A549 (cell line): ENCODE results near the gene VIPR2. TPM values are rescaled to one million over a fixed set of nuclear protein-coding genes. Genes with fewer than 3 reads are reported as not detected.

Source experiments
- ATAC-seq, 2 experiments: fragments of 200-7000 bp in 1 of 2; fragments of >200 bp in 1 of 2; cut with Nextera tagmentation in 1 of 2; cut with Tn5 transposase in 1 of 2; 3 replicates each; pipeline versions ENCODE4 v1.8.0 to v1.9.1; 2018 to 2020; ENCODE audit warnings: mild to moderate bottlenecking in 1 of 2, moderate library complexity in 1 of 2
- CTCF ChIA-PET: fragments of 300-600 bp; sonication (Branson Sonifier 250); formaldehyde crosslinking; extraction: SDS; loops from one replicate; lab custom pipeline; 2021; ENCODE audit warnings: antibody characterized with exemption, inconsistent platforms; lab: Yijun Ruan, JAX
- POLR2A ChIA-PET: fragments of 350-600 bp; formaldehyde crosslinking; extraction: SDS; loops from one replicate; lab custom pipeline; 2021; ENCODE audit warnings: antibody characterized with exemption, inconsistent platforms; lab: Yijun Ruan, JAX
- DNase-seq, 2 experiments: peaks; one replicate each; pipeline versions ENCODE4 v3.0.0 to v3.0.0-alpha.2; 2011 to 2016; ENCODE audit warnings: low read depth in 1 of 2, low spot score in 1 of 2
- FAIRE-seq: peaks from 2 replicates; lab custom pipeline; 2011; peaks lifted over from hg19 to GRCh38; lab: Jason Lieb, UNC
- H3K27ac ChIP-seq, 2 experiments: fragments of >200 bp; sonication (Bioruptor Twin); formaldehyde crosslinking; 3 replicates each; pipeline ENCODE4 v1.5.1; 2016 to 2017
- H3K4me1 ChIP-seq: fragments of >200 bp; sonication (Bioruptor Twin); formaldehyde crosslinking; 3 replicates; pipeline ENCODE4 v1.6.1; 2016
- H3K4me2 ChIP-seq: fragments of >200 bp; sonication (Bioruptor Twin); formaldehyde crosslinking; 3 replicates; pipeline ENCODE4 v1.6.1; 2016
- H3K4me3 ChIP-seq: fragments of >200 bp; sonication (Bioruptor Twin); formaldehyde crosslinking; 3 replicates; pipeline ENCODE4 v1.5.1; 2016
- H3K9me3 ChIP-seq: fragments of >200 bp; sonication (Bioruptor Twin); formaldehyde crosslinking; 3 replicates; pipeline ENCODE4 v1.6.1; 2016
- BCL3 ChIP-seq: fragments of >200 bp; sonication (Bioruptor Twin); formaldehyde crosslinking; IDR thresholded peaks from 3 replicates; pipeline ENCODE4 v1.6.1; 2016
- CBX2 ChIP-seq: fragments of 200-600 bp; sonication (generic); IDR thresholded peaks from 2 replicates; pipeline ENCODE4 v1.6.1; 2016; ENCODE audit warnings: low read depth, mild to moderate bottlenecking, borderline replicate concordance
- CEBPB ChIP-seq, 2 experiments: fragments of >200 bp in 1 of 2; sonication (Bioruptor Twin) in 1 of 2; formaldehyde crosslinking in 1 of 2; IDR thresholded peaks; 2 replicates each; pipeline ENCODE4 v1.6.1; 2012 to 2016
- E2F6 ChIP-seq: IDR thresholded peaks from 2 replicates; pipeline ENCODE4 v1.6.1; 2012; ENCODE audit warnings: low read depth, borderline replicate concordance
- EP300 ChIP-seq, 2 experiments: fragments of >200 bp; sonication (Bioruptor Twin); formaldehyde crosslinking; IDR thresholded peaks; 2 replicates in 1 of 2; 3 replicates in 1 of 2; pipeline ENCODE4 v1.6.1; 2016 to 2017
- ESRRA ChIP-seq: fragments of 150-350 bp; IDR thresholded peaks from 2 replicates; pipeline ENCODE4 v1.6.1; 2014; ENCODE audit warnings: mild to moderate bottlenecking, low read length, borderline replicate concordance
- FOSL2 ChIP-seq, 2 experiments: fragments of 450-650 bp in 1 of 2; fragments of >200 bp in 1 of 2; sonication (Bioruptor Twin) in 1 of 2; formaldehyde crosslinking; IDR thresholded peaks; 2 replicates each; pipeline versions ENCODE4 v1.5.0 to v1.6.1; 2016 to 2020; ENCODE audit warnings: mild to moderate bottlenecking in 1 of 2, moderate library complexity in 1 of 2
- GATA3 ChIP-seq: IDR thresholded peaks from 2 replicates; pipeline ENCODE4 v1.6.1; 2012; ENCODE audit warnings: borderline replicate concordance
- HOXB5 ChIP-seq: fragments of 250-450 bp; sonication (Bioruptor Pico); IDR thresholded peaks from 2 replicates; pipeline ENCODE4 v1.5.0; 2020; ENCODE audit warnings: mild to moderate bottlenecking, moderate library complexity
- JUN ChIP-seq, 2 experiments: fragments of >200 bp; sonication (Bioruptor Twin); formaldehyde crosslinking; IDR thresholded peaks; 2 replicates in 1 of 2; 3 replicates in 1 of 2; pipeline ENCODE4 v1.6.1; 2016 to 2017
- JUNB ChIP-seq: fragments of >200 bp; sonication (Bioruptor Twin); formaldehyde crosslinking; IDR thresholded peaks from 2 replicates; pipeline ENCODE4 v1.6.1; 2016
- MAFK ChIP-seq: fragments of 450-650 bp; IDR thresholded peaks from 2 replicates; pipeline ENCODE4 v1.6.1; 2014; ENCODE audit not compliant: partially characterized antibody
- MAX ChIP-seq: IDR thresholded peaks from 2 replicates; pipeline ENCODE4 v1.6.1; 2012
- MAZ ChIP-seq: fragments of 150-350 bp; IDR thresholded peaks from 2 replicates; pipeline ENCODE4 v1.6.1; 2014; ENCODE audit warnings: antibody characterized with exemption, low read depth, low read length, borderline replicate concordance
- MYC ChIP-seq: IDR thresholded peaks from 2 replicates; pipeline ENCODE4 v1.6.1; 2012; ENCODE audit warnings: mild to moderate bottlenecking, inconsistent platforms, low read length, improper control_type of control experiment, borderline replicate concordance
- PBX3 ChIP-seq: IDR thresholded peaks from 2 replicates; pipeline ENCODE4 v1.6.1; 2012
- RAD21 ChIP-seq, 2 experiments: fragments of >200 bp in 1 of 2; sonication (Bioruptor Twin) in 1 of 2; formaldehyde crosslinking in 1 of 2; IDR thresholded peaks in 1 of 2; conservative IDR thresholded peaks in 1 of 2; 2 replicates in 1 of 2; 3 replicates in 1 of 2; pipeline ENCODE4 v1.6.1; 2012 to 2018; ENCODE audit warnings: inconsistent platforms in 1 of 2
- RNF2 ChIP-seq: fragments of 200-600 bp; sonication (generic); IDR thresholded peaks from 2 replicates; pipeline ENCODE4 v1.6.1; 2016; ENCODE audit warnings: low read depth, mild to moderate bottlenecking, antibody characterized with exemption, moderate library complexity, borderline replicate concordance
- SMC3 ChIP-seq: fragments of >200 bp; sonication (Bioruptor Twin); formaldehyde crosslinking; IDR thresholded peaks from 3 replicates; pipeline ENCODE4 v1.6.1; 2018; ENCODE audit warnings: inconsistent platforms
- TP53 ChIP-seq: fragments of 250-450 bp; sonication (Bioruptor Pico); IDR thresholded peaks from 2 replicates; pipeline ENCODE4 v1.5.0; 2021; ENCODE audit warnings: mild to moderate bottlenecking, moderate library complexity
- WGBS: methylation state at CpG from one replicate; pipeline ENCODE4 v1.1.6; 2017; ENCODE audit errors: missing lambda C conversion rate; 5-methylcytosine and 5-hydroxymethylcytosine counted together
- polyA plus RNA-seq, 4 experiments: library from polyadenylated mRNA; depleted of rRNA in 3 of 4; stranded (reverse); fragments of >200 nt; fragmentation: RNase III in 1 of 4; extraction: RNeasy Plus Mini Kit Qiagen cat#74134 plus additional on column Dnase treatment in 1 of 4; gene quantifications; 2 replicates in 3 of 4; 3 replicates in 1 of 4; pipeline ENCODE4 v1.2.3, GENCODE V29; 2011 to 2017
- TF ChIP-seq, protein P1 (sequence below): fragments of >200 bp; sonication (Bioruptor Twin); formaldehyde crosslinking; IDR thresholded peaks from 2 replicates; pipeline ENCODE4 v1.6.1; 2016

VIPR2 gene
- polyA plus RNA-seq, 2 of the 4 experiments (the other 2 are of a cell fraction) = not detected

DNA sequence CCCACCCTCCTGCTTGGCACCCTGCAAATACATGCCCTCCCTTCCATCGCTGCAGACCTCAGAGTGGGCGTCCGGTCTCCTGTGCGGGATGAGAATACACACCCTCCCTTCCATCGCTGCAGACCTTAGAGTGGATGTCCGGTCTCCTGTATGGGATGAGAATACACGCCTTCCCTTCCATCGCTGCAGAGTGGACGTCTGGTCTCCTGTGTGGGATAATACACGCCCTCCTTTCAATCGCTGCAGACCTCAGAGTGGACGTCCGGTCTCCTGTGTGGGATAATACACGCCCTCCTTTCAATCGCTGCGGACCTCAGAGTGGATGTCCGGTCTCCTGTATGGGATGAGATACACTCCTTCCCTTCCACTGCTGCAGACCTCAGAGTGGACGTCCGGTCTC is 128.1 kb downstream of the VIPR2 start:
- DNase-seq (no peak), FAIRE-seq (no peak), ATAC-seq (no peak)
- peak overlapping the region; percentile 94 to 97 for H3K27ac ChIP-seq
- no peaks in the 10 kb centered on the region for H3K9me3 ChIP-seq
- POLR2A ChIA-PET = no interaction called here
- no peak for TF ChIP-seq CBX2
- TF ChIP-seq GATA3 = no peak
- WGBS = 91% methylated on average over 18 of the region's 19 CpGs
- H3K4me3 ChIP-seq = no peak overlapping the region
- peaks cover 67% of the 10 kb centered on the region for H3K4me1 ChIP-seq
- peak overlapping the region; percentile 77; the same call in 2 of the 3 replicates for H3K4me2 ChIP-seq
- CTCF ChIA-PET = interaction anchor here (1.0 kb wide), 1 partner anchor 9 kb away, joined by 3 read pairs; no protein-coding TSS in a partner anchor

- no peaks in the 10 kb centered on the region for H3K9me3 ChIP-seq
- WGBS = 15% methylated on average over 22 of the region's 24 CpGs
- H3K27ac ChIP-seq = peak overlapping the region; percentile 94 to 97
- no peak overlapping the region for H3K4me3 ChIP-seq
- ChIA-PET POLR2A (no interaction called here), CTCF (interaction anchor here (1.0 kb wide), 1 partner anchor 8 kb away, joined by 3 read pairs; no protein-coding TSS in a partner anchor)
- TF ChIP-seq, protein P1, sequence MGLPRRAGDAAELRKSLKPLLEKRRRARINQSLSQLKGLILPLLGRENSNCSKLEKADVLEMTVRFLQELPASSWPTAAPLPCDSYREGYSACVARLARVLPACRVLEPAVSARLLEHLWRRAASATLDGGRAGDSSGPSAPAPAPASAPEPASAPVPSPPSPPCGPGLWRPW = 0 out of 2 replicates have a peak, but pooled peaks have one; percentile 18
- peak; percentile 47 to 85; a peak in 3 of 4 replicates for TF ChIP-seq CEBPB (IDR thresholded peaks at IDR 0.05)
- peak; percentile 78 for TF ChIP-seq MAX
- no peak for TF ChIP-seq TP53
- peak; percentile 26; the same call in 1 of the 2 replicates for TF ChIP-seq FOSL2 (IDR thresholded peaks at IDR 0.05)
- peak; percentile 29; the same call in 1 of the 2 replicates for TF ChIP-seq FOSL2 (CRISPR knock-in tag; IDR thresholded peaks at IDR 0.05)
- TF ChIP-seq MAZ = no peak
- peak; percentile 68 for TF ChIP-seq MAFK
- peak in 1 of 2 experiments; percentile 46; a peak in 2 of 5 replicates for TF ChIP-seq RAD21 (conservative IDR thresholded peaks at IDR 0.05 in 1 of 2, IDR thresholded peaks at IDR 0.05 in 1 of 2)
- peak; percentile 82; the same call in 2 of the 3 replicates for TF ChIP-seq BCL3
- TF ChIP-seq GATA3 = peak; percentile 75
- TF ChIP-seq SMC3 = peak; percentile 39; the same call in 2 of the 3 replicates
- peak; percentile 88 to 94 for TF ChIP-seq EP300 (IDR thresholded peaks at IDR 0.05)
- peak; percentile 41; the same call in 1 of the 2 replicates for TF ChIP-seq JUNB
- TF ChIP-seq HOXB5 (CRISPR knock-in tag) = no peak
- no peak for TF ChIP-seq PBX3
- TF ChIP-seq ESRRA = peak; percentile 71; the same call in 1 of the 2 replicates
- peak; percentile 56; the same call in 1 of the 2 replicates for TF ChIP-seq E2F6
- no peak for TF ChIP-seq RNF2
- TF ChIP-seq JUN (IDR thresholded peaks at IDR 0.05) = peak; percentile 92 to 96; a peak in 4 of 5 replicates
- peak; percentile 55; the same call in 1 of the 2 replicates for TF ChIP-seq MYC
- ATAC-seq (peak; percentile 92 to 94), DNase-seq (peak; percentile 62 to 93), FAIRE-seq (no peak)
- peaks cover 62% of the 10 kb centered on the region for H3K4me1 ChIP-seq
- peak overlapping the region; percentile 77 for H3K4me2 ChIP-seq
Observed at GRCh38 chr7:159015454-159016410, 128.9 kb downstream of the VIPR2 start.
